GM12878 (cell line): ENCODE measurements around the gene SHISA6. TPM values are rescaled to one million over a fixed set of nuclear protein-coding genes. Genes with fewer than 3 reads are reported as not detected.

Experiments used
- ATAC-seq: fragments of 200-7000 bp; cut with Tn5 transposase; 3 replicates; pipeline ENCODE4 v1.9.1; 2020; ENCODE audit warnings: mild to moderate bottlenecking, moderate library complexity
- BruUV-seq: library from RNA; stranded (reverse); fragments of 400-500 nt; replicated peaks from 2 replicates; lab custom pipeline; 2021; lab: Mats Ljungman, UMichigan
- CTCF ChIA-PET: fragments of 300-600 bp; sonication (Branson Sonifier 250); formaldehyde crosslinking; extraction: SDS; loops from one replicate; lab custom pipeline; 2021; ENCODE audit warnings: inconsistent platforms; lab: Yijun Ruan, JAX
- POLR2A ChIA-PET: fragments of 350-600 bp; formaldehyde crosslinking; extraction: SDS; loops from one replicate; lab custom pipeline; 2021; ENCODE audit warnings: inconsistent platforms; lab: Charles Lee
- RAD21 ChIA-PET: fragments of 300-600 bp; sonication (Branson Sonifier 250); formaldehyde crosslinking; loops from one replicate; lab custom pipeline; 2023; ENCODE audit warnings: antibody characterized with exemption; ENCODE audit not compliant: unreplicated experiment; lab: Charles Lee
- SMC1A ChIA-PET: fragments of 300-600 bp; sonication (Branson Sonifier 250); formaldehyde crosslinking; loops from one replicate; lab custom pipeline; 2023; ENCODE audit not compliant: unreplicated experiment, uncharacterized antibody; lab: Charles Lee
- DNase-seq: peaks from one replicate; pipeline ENCODE4 v3.0.0-alpha.2; 2011; ENCODE audit warnings: low read depth, low spot score
- FAIRE-seq: peaks from 3 replicates; lab custom pipeline; 2011; peaks lifted over from hg19 to GRCh38; lab: Jason Lieb, UNC
- H2AFZ ChIP-seq: 2 replicates; pipeline ENCODE4 v1.6.0; 2011; ENCODE audit warnings: low read depth, low read length, control low read depth; ENCODE audit not compliant: control insufficient read depth
- H3K27ac ChIP-seq: 2 replicates; pipeline ENCODE4 v1.5.1; 2011; ENCODE audit warnings: control low read depth; ENCODE audit not compliant: control insufficient read depth, insufficient read depth
- H3K27me3 ChIP-seq, 2 experiments: replicated peaks in 1 of 2; 2 replicates each; pipeline versions ENCODE4 v1.6.0 to v1.6.1; 2011; ENCODE audit warnings: low read length in 1 of 2; ENCODE audit not compliant: control insufficient read depth in 2 of 2, insufficient read depth in 2 of 2
- H3K36me3 ChIP-seq, 2 experiments: 2 replicates each; pipeline ENCODE4 v1.5.1; 2011; ENCODE audit warnings: low read length in 1 of 2; ENCODE audit not compliant: control insufficient read depth in 2 of 2, insufficient read depth in 2 of 2
- H3K4me1 ChIP-seq: 2 replicates; pipeline ENCODE4 v1.6.1; 2011; ENCODE audit warnings: mild to moderate bottlenecking, low read length, moderate library complexity, mixed read lengths; ENCODE audit not compliant: control insufficient read depth, insufficient read depth
- H3K4me2 ChIP-seq: 2 replicates; pipeline ENCODE4 v1.6.0; 2011; ENCODE audit warnings: control low read depth; ENCODE audit not compliant: control insufficient read depth, insufficient read depth
- H3K4me3 ChIP-seq: fragments of 200-600 bp; sonication (generic); 2 replicates; pipeline ENCODE4 v1.5.1; 2016
- H3K79me2 ChIP-seq: 2 replicates; pipeline ENCODE4 v1.6.0; 2011; ENCODE audit warnings: low read length; ENCODE audit not compliant: control insufficient read depth, insufficient read depth
- H3K9ac ChIP-seq: 2 replicates; pipeline ENCODE4 v1.8.0; 2011; ENCODE audit warnings: low read length, control low read depth, mixed read lengths; ENCODE audit not compliant: control insufficient read depth, insufficient read depth
- H3K9me3 ChIP-seq: replicated peaks from 3 replicates; pipeline ENCODE4 v1.5.1; 2011; ENCODE audit warnings: mild to moderate bottlenecking, low read length; ENCODE audit not compliant: control insufficient read depth, insufficient read depth
- H4K20me1 ChIP-seq: 2 replicates; pipeline ENCODE4 v1.6.0; 2011; ENCODE audit not compliant: control insufficient read depth, insufficient read depth
- EED ChIP-seq: sonication (generic); IDR thresholded peaks from 2 replicates; pipeline ENCODE4 v1.6.1; 2016; ENCODE audit warnings: antibody characterized with exemption, low read depth
- FOXM1 ChIP-seq: IDR thresholded peaks from 2 replicates; pipeline ENCODE4 v1.6.1; 2012; ENCODE audit warnings: low read depth, mild to moderate bottlenecking, inconsistent platforms, low read length, moderate library complexity
- MEF2A ChIP-seq: IDR thresholded peaks from 2 replicates; pipeline ENCODE4 v1.6.1; 2011; ENCODE audit warnings: low read depth, mild to moderate bottlenecking, low read length, moderate library complexity; ENCODE audit not compliant: insufficient read depth
- NR2C2 ChIP-seq: IDR thresholded peaks from 2 replicates; pipeline ENCODE4 v1.6.1; 2011; ENCODE audit warnings: borderline replicate concordance, low read depth; ENCODE audit not compliant: control insufficient read depth, insufficient read length
- NR2F1 ChIP-seq: fragments of 450-650 bp; conservative IDR thresholded peaks from 2 replicates; pipeline ENCODE4 v1.6.1; 2017; ENCODE audit warnings: mild to moderate bottlenecking
- SMAD1 ChIP-seq: fragments of 450-650 bp; IDR thresholded peaks from 2 replicates; pipeline ENCODE4 v1.6.1; 2018; ENCODE audit warnings: mild to moderate bottlenecking, low read depth; ENCODE audit not compliant: partially characterized antibody
- STAT3 ChIP-seq: IDR thresholded peaks from 2 replicates; pipeline ENCODE4 v1.6.1; 2011; ENCODE audit warnings: low read depth, low read length, improper control_type of control experiment
- WGBS: methylation state at CpG from one replicate; pipeline ENCODE4 v1.1.6; 2016; ENCODE audit warnings: low lambda C conversion rate; ENCODE audit not compliant: insufficient replicate concordance, insufficient coverage; ENCODE audit errors: missing lambda C conversion rate; 5-methylcytosine and 5-hydroxymethylcytosine counted together
- in situ Hi-C: fragments of 300-500 bp; cut with MboI; formaldehyde crosslinking; loops from 9 replicates; pipeline ENCODE4 v1.14.3; 2018; ENCODE audit warnings: mixed read lengths
- intact Hi-C: fragments of 100-400 bp; cut with micrococcal nuclease; formaldehyde crosslinking; loops from one replicate; pipeline ENCODE4 v1.14.2; 2022; ENCODE audit not compliant: unreplicated experiment
- polyA plus RNA-seq, 11 experiments: library from polyadenylated mRNA; depleted of rRNA in 4 of 11; unstranded in 6 of 11; stranded (reverse) in 5 of 11; fragments of >200 nt; fragmentation: Nextera tagmentation in 4 of 11; fragmentation: Illumina TruSeq in 1 of 11; extraction: Ambion mirVana in 4 of 11; extraction: Trizol in 1 of 11; gene quantifications; 1 replicate in 1 of 11; 2 replicates in 10 of 11; pipeline versions ENCODE4 v1.2.1 to v1.2.3, GENCODE V29; 2011 to 2016; ENCODE audit warnings: inconsistent platforms in 2 of 11, missing spikeins in 2 of 11, low read depth in 1 of 11
- total RNA-seq, 4 experiments: library from RNA; depleted of rRNA in 3 of 4; stranded (reverse); fragments of >200 nt in 3 of 4; fragmentation: Illumina TruSeq in 1 of 4; extraction: Trizol in 1 of 4; gene quantifications; 2 replicates each; pipeline versions ENCODE4 v1.2.1 to v1.2.3, GENCODE V29; 2013 to 2021
- TF ChIP-seq, protein P1 (sequence below): fragments of 150-350 bp; IDR thresholded peaks from 2 replicates; pipeline ENCODE4 v1.6.1; 2014; ENCODE audit warnings: mild to moderate bottlenecking, low read depth, low read length
- TF ChIP-seq, protein P2 (sequence below): fragments of 450-650 bp; IDR thresholded peaks from 2 replicates; pipeline ENCODE4 v1.6.1; 2016; ENCODE audit warnings: mild to moderate bottlenecking, moderate library complexity, borderline replicate concordance
- TF ChIP-seq, protein P3 (sequence below): fragments of 450-650 bp; IDR thresholded peaks from 2 replicates; pipeline ENCODE4 v1.6.1; 2017; ENCODE audit warnings: mild to moderate bottlenecking
- TF ChIP-seq, protein P4 (sequence below): fragments of 450-650 bp; formaldehyde crosslinking; IDR thresholded peaks from 2 replicates; pipeline ENCODE4 v1.4.0; 2020; ENCODE audit warnings: mild to moderate bottlenecking, moderate library complexity

Gene SHISA6
- total and polyA plus RNA-seq, 10 of the 15 experiments (the other 5 are each of a cell fraction or from before 2014, with no cell fraction given): not detected

DNA sequence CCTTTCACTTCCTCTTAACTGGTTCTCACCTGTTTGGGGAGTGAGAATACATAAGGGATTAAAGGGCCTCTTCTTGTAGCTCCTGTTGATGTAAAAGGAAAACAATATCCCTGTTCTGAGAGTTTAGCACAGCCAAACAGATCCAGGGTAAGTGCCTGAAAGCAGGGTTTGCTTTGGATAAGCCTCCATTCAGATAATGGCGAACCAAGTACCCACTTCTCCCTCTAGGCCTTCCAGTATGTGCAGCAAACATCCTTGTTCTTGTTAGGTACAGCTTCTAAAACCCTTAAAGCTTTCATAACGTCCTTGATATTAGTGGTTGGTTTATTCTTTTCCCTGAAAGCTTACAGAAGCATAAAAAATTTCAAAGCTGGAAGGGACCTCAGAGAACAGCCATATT lies 226.6 kb downstream of the SHISA6 start:
- in situ Hi-C loops (no loop called here), intact Hi-C loops (no loop called here)
- Histone ChIP-seq H3K9me3 (no peaks in the 10 kb centered on the region; the same call in 2 of the 3 replicates), H2AFZ (no peak overlapping the region), H3K36me3 (no peaks in the 10 kb centered on the region), H3K4me2 (no peak overlapping the region), H3K4me3 (no peak overlapping the region), H3K79me2 (no peaks in the 10 kb centered on the region), H3K9ac (no peak overlapping the region), H3K27ac (no peak overlapping the region), H3K4me1 (no peaks in the 10 kb centered on the region), H4K20me1 (no peaks in the 10 kb centered on the region), H3K27me3 (no peaks in the 10 kb centered on the region)
- ChIA-PET RAD21 (no interaction called here), SMC1A (no interaction called here), CTCF (no interaction called here), POLR2A (no interaction called here)
- BruUV-seq: no TSS peak
- ATAC-seq (no peak), FAIRE-seq (no peak), DNase-seq (no peak)
- 0% methylated on average over 2 of the region's 2 CpGs for WGBS
- TF ChIP-seq, protein P1, sequence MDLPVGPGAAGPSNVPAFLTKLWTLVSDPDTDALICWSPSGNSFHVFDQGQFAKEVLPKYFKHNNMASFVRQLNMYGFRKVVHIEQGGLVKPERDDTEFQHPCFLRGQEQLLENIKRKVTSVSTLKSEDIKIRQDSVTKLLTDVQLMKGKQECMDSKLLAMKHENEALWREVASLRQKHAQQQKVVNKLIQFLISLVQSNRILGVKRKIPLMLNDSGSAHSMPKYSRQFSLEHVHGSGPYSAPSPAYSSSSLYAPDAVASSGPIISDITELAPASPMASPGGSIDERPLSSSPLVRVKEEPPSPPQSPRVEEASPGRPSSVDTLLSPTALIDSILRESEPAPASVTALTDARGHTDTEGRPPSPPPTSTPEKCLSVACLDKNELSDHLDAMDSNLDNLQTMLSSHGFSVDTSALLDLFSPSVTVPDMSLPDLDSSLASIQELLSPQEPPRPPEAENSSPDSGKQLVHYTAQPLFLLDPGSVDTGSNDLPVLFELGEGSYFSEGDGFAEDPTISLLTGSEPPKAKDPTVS: no peak
- TF ChIP-seq MEF2A (no peak), NR2C2 (no peak), NR2F1 (no peak), STAT3 (no peak), FOXM1 (no peak), EED (no peak), SMAD1 (no peak)
- TF ChIP-seq, protein P2, sequence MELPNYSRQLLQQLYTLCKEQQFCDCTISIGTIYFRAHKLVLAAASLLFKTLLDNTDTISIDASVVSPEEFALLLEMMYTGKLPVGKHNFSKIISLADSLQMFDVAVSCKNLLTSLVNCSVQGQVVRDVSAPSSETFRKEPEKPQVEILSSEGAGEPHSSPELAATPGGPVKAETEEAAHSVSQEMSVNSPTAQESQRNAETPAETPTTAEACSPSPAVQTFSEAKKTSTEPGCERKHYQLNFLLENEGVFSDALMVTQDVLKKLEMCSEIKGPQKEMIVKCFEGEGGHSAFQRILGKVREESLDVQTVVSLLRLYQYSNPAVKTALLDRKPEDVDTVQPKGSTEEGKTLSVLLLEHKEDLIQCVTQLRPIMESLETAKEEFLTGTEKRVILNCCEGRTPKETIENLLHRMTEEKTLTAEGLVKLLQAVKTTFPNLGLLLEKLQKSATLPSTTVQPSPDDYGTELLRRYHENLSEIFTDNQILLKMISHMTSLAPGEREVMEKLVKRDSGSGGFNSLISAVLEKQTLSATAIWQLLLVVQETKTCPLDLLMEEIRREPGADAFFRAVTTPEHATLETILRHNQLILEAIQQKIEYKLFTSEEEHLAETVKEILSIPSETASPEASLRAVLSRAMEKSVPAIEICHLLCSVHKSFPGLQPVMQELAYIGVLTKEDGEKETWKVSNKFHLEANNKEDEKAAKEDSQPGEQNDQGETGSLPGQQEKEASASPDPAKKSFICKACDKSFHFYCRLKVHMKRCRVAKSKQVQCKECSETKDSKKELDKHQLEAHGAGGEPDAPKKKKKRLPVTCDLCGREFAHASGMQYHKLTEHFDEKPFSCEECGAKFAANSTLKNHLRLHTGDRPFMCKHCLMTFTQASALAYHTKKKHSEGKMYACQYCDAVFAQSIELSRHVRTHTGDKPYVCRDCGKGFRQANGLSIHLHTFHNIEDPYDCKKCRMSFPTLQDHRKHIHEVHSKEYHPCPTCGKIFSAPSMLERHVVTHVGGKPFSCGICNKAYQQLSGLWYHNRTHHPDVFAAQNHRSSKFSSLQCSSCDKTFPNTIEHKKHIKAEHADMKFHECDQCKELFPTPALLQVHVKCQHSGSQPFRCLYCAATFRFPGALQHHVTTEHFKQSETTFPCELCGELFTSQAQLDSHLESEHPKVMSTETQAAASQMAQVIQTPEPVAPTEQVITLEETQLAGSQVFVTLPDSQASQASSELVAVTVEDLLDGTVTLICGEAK: no peak
- TF ChIP-seq, protein P3, sequence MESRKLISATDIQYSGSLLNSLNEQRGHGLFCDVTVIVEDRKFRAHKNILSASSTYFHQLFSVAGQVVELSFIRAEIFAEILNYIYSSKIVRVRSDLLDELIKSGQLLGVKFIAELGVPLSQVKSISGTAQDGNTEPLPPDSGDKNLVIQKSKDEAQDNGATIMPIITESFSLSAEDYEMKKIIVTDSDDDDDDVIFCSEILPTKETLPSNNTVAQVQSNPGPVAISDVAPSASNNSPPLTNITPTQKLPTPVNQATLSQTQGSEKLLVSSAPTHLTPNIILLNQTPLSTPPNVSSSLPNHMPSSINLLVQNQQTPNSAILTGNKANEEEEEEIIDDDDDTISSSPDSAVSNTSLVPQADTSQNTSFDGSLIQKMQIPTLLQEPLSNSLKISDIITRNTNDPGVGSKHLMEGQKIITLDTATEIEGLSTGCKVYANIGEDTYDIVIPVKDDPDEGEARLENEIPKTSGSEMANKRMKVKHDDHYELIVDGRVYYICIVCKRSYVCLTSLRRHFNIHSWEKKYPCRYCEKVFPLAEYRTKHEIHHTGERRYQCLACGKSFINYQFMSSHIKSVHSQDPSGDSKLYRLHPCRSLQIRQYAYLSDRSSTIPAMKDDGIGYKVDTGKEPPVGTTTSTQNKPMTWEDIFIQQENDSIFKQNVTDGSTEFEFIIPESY: no peak
- TF ChIP-seq, protein P4, sequence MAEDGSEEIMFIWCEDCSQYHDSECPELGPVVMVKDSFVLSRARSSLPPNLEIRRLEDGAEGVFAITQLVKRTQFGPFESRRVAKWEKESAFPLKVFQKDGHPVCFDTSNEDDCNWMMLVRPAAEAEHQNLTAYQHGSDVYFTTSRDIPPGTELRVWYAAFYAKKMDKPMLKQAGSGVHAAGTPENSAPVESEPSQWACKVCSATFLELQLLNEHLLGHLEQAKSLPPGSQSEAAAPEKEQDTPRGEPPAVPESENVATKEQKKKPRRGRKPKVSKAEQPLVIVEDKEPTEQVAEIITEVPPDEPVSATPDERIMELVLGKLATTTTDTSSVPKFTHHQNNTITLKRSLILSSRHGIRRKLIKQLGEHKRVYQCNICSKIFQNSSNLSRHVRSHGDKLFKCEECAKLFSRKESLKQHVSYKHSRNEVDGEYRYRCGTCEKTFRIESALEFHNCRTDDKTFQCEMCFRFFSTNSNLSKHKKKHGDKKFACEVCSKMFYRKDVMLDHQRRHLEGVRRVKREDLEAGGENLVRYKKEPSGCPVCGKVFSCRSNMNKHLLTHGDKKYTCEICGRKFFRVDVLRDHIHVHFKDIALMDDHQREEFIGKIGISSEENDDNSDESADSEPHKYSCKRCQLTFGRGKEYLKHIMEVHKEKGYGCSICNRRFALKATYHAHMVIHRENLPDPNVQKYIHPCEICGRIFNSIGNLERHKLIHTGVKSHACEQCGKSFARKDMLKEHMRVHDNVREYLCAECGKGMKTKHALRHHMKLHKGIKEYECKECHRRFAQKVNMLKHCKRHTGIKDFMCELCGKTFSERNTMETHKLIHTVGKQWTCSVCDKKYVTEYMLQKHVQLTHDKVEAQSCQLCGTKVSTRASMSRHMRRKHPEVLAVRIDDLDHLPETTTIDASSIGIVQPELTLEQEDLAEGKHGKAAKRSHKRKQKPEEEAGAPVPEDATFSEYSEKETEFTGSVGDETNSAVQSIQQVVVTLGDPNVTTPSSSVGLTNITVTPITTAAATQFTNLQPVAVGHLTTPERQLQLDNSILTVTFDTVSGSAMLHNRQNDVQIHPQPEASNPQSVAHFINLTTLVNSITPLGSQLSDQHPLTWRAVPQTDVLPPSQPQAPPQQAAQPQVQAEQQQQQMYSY (CRISPR knock-in tag): no peak
